GM13977 (cell line): ENCODE results near the gene PTGER2.

Source experiments
- DNase-seq: peaks from one replicate; pipeline ENCODE4 v3.0.0; 2012; ENCODE audit warnings: low spot score
- CTCF ChIP-seq: IDR thresholded peaks from 2 replicates; pipeline ENCODE4 v1.5.1; 2012; ENCODE audit warnings: mild to moderate bottlenecking, control low read depth; ENCODE audit not compliant: insufficient read depth; ENCODE audit errors: extremely low read depth, missing control alignments
- in situ Hi-C: fragments of 300-500 bp; cut with MboI; formaldehyde crosslinking; loops from one replicate; pipeline ENCODE4 v1.12.0; 2022; ENCODE audit warnings: low sequenced_read_pairs, low pct_unique_long_range_greater_than_20kb, mixed read lengths, inconsistent platforms; ENCODE audit not compliant: unreplicated experiment

The PTGER2 gene

GRCh38 chr14:52304248-52304904 is 9.7 kb upstream of the PTGER2 start:
- DNase-seq, result no peak
- TF ChIP-seq CTCF, result no peak
- in situ Hi-C loops, result no loop called here

GRCh38 chr14:52305014-52305413 is 9.1 kb upstream of the PTGER2 start:
- in situ Hi-C loops, result no loop called here
- TF ChIP-seq CTCF, result no peak
- no peak for DNase-seq

GRCh38 chr14:52307376-52307775 is 6.7 kb upstream of the PTGER2 start:
- TF ChIP-seq CTCF, result no peak
- DNase-seq, result no peak
- in situ Hi-C loops, result no loop called here

- in situ Hi-C loops, result no loop called here
- no peak for DNase-seq
- no peak for TF ChIP-seq CTCF
Measured at GRCh38 chr14:52307905-52308304, 6.2 kb upstream of the PTGER2 start.

DNA sequence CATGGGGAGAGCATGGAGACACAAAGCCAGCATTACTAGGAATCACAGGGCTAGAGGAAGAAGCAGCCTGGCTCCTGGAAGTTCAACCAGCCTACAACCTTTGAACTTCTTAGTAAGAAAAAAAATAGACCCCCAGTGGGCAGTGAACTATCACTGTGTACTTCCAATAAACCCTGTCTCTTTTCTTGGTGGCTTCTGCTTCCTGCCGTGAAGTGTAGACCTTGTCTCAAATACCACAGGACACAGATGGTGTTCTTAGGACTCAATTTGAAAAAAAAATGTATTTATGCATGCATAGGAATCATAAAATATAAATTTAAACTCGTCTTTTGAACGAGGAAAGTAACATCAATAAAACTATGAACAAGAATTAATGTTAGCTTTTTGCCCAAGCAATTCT is 3.6 kb upstream of the PTGER2 start:
- in situ Hi-C loops, result no loop called here
- no peak for TF ChIP-seq CTCF
- DNase-seq, result no peak

GRCh38 chr14:52312931-52313355 is 1.2 kb upstream of the PTGER2 start:
- in situ Hi-C loops, result no loop called here
- DNase-seq, result no peak
- TF ChIP-seq CTCF, result no peak
